ENCODE measurements around the gene LSAMP. TPM values are rescaled to one million over a fixed set of nuclear protein-coding genes. Genes with fewer than 3 reads are reported as not detected.

LSAMP gene
- total RNA-seq, 1 experiment from 2014 or later = 5.7 TPM

DNA sequence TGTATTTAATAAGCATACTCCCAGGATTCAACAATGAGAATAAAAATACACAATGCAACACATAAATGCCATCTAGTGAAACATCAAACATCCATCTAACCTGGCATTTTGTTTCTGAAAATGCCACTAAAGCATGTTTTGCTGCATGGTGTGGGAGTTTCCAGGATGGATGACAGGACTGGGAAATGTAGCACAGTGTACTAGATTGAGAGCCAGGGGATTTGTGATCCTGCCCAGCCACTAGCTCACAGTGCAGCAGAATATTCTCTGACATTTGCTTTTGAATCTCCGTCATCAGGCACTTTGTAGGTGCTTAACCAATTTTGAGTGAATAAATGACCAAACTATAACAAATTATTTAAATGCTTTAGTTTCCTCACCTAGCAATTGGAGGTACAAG is 417.1 kb downstream of the LSAMP start (continued):
- no peak for TF ChIP-seq ELF4 (CRISPR knock-in tag; IDR thresholded peaks at IDR 0.05; ENCODE audit: low read depth)
- no peak for TF ChIP-seq ETV6 (CRISPR knock-in tag; IDR thresholded peaks at IDR 0.05)
- TF ChIP-seq SMAD4 (CRISPR knock-in tag; IDR thresholded peaks at IDR 0.05) = no peak
- no peak for TF ChIP-seq MYBL2 (CRISPR knock-in tag; IDR thresholded peaks at IDR 0.05)

DNA sequence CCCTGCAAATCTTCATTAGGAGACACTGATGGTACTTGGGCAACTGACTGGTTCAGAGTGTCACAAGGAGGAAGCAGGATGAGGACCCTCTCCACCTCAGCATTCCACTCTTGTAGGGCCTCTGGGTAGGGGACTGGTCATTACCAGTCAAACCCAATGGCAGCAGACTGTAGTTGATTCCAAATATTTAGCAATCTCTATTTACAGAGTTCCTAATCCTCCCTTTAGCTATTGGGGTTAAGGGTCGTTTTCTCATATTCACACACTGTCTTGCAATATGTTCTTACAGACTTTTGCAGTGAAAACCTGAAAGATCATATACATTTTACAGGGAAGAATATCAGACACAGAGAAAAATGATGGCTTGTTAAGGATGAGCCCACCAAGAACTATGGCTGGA is 424.3 kb downstream of the LSAMP start:
- H3K9me3 Mint-ChIP-seq = no peaks in the 10 kb centered on the region
- TF ChIP-seq, protein P1, sequence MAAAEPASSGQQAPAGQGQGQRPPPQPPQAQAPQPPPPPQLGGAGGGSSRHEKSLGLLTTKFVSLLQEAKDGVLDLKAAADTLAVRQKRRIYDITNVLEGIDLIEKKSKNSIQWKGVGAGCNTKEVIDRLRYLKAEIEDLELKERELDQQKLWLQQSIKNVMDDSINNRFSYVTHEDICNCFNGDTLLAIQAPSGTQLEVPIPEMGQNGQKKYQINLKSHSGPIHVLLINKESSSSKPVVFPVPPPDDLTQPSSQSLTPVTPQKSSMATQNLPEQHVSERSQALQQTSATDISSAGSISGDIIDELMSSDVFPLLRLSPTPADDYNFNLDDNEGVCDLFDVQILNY (CRISPR knock-in tag; IDR thresholded peaks at IDR 0.05) = no peak
- TF ChIP-seq CBFB (CRISPR knock-in tag; IDR thresholded peaks at IDR 0.05; ENCODE audit: low read depth) (no peak), NR1H2 (CRISPR knock-in tag; IDR thresholded peaks at IDR 0.05) (no peak)
- TF ChIP-seq, protein P2, sequence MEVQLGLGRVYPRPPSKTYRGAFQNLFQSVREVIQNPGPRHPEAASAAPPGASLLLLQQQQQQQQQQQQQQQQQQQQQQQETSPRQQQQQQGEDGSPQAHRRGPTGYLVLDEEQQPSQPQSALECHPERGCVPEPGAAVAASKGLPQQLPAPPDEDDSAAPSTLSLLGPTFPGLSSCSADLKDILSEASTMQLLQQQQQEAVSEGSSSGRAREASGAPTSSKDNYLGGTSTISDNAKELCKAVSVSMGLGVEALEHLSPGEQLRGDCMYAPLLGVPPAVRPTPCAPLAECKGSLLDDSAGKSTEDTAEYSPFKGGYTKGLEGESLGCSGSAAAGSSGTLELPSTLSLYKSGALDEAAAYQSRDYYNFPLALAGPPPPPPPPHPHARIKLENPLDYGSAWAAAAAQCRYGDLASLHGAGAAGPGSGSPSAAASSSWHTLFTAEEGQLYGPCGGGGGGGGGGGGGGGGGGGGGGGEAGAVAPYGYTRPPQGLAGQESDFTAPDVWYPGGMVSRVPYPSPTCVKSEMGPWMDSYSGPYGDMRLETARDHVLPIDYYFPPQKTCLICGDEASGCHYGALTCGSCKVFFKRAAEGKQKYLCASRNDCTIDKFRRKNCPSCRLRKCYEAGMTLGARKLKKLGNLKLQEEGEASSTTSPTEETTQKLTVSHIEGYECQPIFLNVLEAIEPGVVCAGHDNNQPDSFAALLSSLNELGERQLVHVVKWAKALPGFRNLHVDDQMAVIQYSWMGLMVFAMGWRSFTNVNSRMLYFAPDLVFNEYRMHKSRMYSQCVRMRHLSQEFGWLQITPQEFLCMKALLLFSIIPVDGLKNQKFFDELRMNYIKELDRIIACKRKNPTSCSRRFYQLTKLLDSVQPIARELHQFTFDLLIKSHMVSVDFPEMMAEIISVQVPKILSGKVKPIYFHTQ (CRISPR knock-in tag; IDR thresholded peaks at IDR 0.05) = no peak
- H3K36me3 Mint-ChIP-seq = no peaks in the 10 kb centered on the region

DNA sequence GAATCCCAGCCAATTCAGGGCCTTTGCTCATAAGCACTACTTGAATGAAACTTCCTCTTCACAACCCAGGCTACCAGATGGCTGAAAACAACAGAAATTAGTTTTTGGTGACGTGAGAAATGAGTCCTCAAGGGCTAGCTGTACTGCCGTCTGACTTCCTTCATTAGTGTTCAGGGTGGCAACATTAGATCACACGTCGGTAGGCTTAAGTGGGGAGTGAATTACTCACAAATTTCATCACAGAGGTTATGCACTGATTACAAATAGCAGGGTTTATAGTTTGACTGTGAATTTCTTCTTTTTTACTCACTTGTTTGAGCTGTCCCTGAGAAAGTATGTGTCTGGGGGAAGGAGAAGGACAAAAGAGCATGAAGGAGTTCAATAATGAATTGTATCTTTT is 424.8 kb downstream of the LSAMP start:
- CTCF ChIA-PET = no interaction called here
- Mint-ChIP-seq H3K36me3 (no peaks in the 10 kb centered on the region), H3K27ac (no peak overlapping the region), H3K4me1 (peaks cover 5% of the 10 kb centered on the region), H3K27me3 (ENCODE audit: low read depth) (no peaks in the 10 kb centered on the region), H3K4me3 (no peak overlapping the region), H3K9me3 (no peaks in the 10 kb centered on the region)
- POLR2A ChIA-PET = no interaction called here
- DNase-seq (ENCODE audit: low spot score) = no peak
- TF ChIP-seq TEAD1 (CRISPR knock-in tag; IDR thresholded peaks at IDR 0.05) (no peak), TP53 (CRISPR knock-in tag; IDR thresholded peaks at IDR 0.05) (no peak)
- no peak for ATAC-seq

More for the DNA sequence above, 424.3 kb downstream of the LSAMP start:
- ChIA-PET CTCF (no interaction called here), POLR2A (no interaction called here)
- peaks cover 5% of the 10 kb centered on the region for H3K4me1 Mint-ChIP-seq
- no peak overlapping the region for H3K27ac Mint-ChIP-seq
- ATAC-seq (no peak), DNase-seq (ENCODE audit: low spot score) (no peak)
- no peaks in the 10 kb centered on the region for H3K27me3 Mint-ChIP-seq (ENCODE audit: low read depth)
- no peak overlapping the region for H3K4me3 Mint-ChIP-seq

DNA sequence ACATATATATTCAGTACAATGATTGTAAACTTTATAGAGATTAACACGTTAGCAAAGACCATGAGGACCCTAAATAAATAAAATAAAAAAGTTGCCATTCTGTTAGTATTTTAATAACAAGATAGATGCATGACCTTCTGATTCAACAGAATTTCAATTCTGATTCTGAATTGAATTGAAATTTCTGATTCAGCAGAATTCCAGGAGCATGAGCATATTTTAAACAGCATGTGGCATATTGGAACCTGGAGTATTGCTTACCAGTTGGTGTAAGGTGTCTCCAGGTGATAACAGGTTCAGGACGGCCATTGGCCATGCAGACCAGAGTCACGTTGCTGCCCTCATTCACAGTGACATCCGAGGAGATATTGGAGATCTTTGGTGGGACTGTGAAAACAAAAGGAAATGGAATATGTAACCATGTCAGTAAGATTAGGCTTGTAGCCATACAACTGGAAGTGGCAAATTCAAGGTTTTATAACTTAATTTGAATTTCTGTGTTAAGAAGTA is 426.0 kb downstream of the LSAMP start:
- peaks cover 5% of the 10 kb centered on the region for H3K4me1 Mint-ChIP-seq
- no peak overlapping the region for H3K4me3 Mint-ChIP-seq
- H3K27ac Mint-ChIP-seq = no peak overlapping the region
- no peaks in the 10 kb centered on the region for H3K27me3 Mint-ChIP-seq (ENCODE audit: low read depth)
- ChIA-PET POLR2A (no interaction called here), CTCF (no interaction called here)
- H3K36me3 Mint-ChIP-seq = no peaks in the 10 kb centered on the region
- no peak for TF ChIP-seq GRHL2 (CRISPR knock-in tag; IDR thresholded peaks at IDR 0.05; ENCODE audit: insufficient replicate concordance, severe bottlenecking)
- TF ChIP-seq, protein P3, sequence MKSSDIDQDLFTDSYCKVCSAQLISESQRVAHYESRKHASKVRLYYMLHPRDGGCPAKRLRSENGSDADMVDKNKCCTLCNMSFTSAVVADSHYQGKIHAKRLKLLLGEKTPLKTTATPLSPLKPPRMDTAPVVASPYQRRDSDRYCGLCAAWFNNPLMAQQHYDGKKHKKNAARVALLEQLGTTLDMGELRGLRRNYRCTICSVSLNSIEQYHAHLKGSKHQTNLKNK (CRISPR knock-in tag; IDR thresholded peaks at IDR 0.05) = no peak
- TF ChIP-seq ZNF121 (CRISPR knock-in tag; IDR thresholded peaks at IDR 0.05) = no peak
- no peak for TF ChIP-seq NFE2L1 (CRISPR knock-in tag; IDR thresholded peaks at IDR 0.05)
- TF ChIP-seq, protein P4, sequence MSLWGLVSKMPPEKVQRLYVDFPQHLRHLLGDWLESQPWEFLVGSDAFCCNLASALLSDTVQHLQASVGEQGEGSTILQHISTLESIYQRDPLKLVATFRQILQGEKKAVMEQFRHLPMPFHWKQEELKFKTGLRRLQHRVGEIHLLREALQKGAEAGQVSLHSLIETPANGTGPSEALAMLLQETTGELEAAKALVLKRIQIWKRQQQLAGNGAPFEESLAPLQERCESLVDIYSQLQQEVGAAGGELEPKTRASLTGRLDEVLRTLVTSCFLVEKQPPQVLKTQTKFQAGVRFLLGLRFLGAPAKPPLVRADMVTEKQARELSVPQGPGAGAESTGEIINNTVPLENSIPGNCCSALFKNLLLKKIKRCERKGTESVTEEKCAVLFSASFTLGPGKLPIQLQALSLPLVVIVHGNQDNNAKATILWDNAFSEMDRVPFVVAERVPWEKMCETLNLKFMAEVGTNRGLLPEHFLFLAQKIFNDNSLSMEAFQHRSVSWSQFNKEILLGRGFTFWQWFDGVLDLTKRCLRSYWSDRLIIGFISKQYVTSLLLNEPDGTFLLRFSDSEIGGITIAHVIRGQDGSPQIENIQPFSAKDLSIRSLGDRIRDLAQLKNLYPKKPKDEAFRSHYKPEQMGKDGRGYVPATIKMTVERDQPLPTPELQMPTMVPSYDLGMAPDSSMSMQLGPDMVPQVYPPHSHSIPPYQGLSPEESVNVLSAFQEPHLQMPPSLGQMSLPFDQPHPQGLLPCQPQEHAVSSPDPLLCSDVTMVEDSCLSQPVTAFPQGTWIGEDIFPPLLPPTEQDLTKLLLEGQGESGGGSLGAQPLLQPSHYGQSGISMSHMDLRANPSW (CRISPR knock-in tag; conservative IDR thresholded peaks at IDR 0.05; ENCODE audit: low read depth) = no peak
- H3K9me3 Mint-ChIP-seq = no peaks in the 10 kb centered on the region
- no peak for ATAC-seq
- DNase-seq (ENCODE audit: low spot score) = no peak
